ENCODE data around the gene MUC3A.

MUC3A gene

DNA sequence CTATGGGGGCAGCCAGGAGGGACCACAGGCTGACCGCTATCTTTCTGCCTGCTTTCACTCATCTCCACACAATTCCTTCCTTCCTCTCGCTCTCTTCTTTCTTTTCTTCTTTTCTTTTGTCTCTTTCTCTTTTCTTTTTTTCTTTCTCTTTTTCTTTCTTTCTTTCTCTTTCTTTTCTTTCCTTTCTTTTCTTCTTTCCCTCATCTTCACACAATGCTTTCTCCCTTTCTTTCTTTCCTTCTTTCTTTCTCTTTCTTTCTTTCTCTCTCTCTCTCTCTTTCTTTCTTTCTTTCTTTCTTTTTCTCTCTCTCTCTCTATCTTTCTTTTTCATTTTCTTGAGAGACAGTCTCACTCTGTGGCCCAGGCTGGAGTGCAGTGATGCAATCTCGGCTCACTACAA lies 13.2 kb downstream of the MUC3A start:
- Histone ChIP-seq H3K36me3 (ENCODE audit: control insufficient read depth in 2 of 2, insufficient read depth in 1 of 2, low read length in 2 of 2) (no peaks in the 10 kb centered on the region), H3K4me3 (ENCODE audit: low read depth, low read length) (no peak overlapping the region), H3K9me3 (ENCODE audit: control insufficient read depth, insufficient read depth, low read depth, low read length) (no peaks in the 10 kb centered on the region), H3K4me1 (ENCODE audit: control insufficient read depth, insufficient read depth, low read length) (peaks cover 4% of the 10 kb centered on the region), H3K27ac (ENCODE audit: extremely low read depth, low read depth, low read length) (no peak overlapping the region)
- TF ChIP-seq PRDM1 (tag by site-specific recombination; IDR thresholded peaks at IDR 0.05), result peak; percentile 97
- TF ChIP-seq ZNF366 (tag by site-specific recombination; conservative IDR thresholded peaks at IDR 0.05), result peak; percentile 92
- TF ChIP-seq ZNF843 (tag by site-specific recombination; IDR thresholded peaks at IDR 0.05), result no peak
- no peak for TF ChIP-seq MZF1 (tag by site-specific recombination; IDR thresholded peaks at IDR 0.05; ENCODE audit: borderline replicate concordance)
- no peak for TF ChIP-seq ZNF157 (tag by site-specific recombination; IDR thresholded peaks at IDR 0.05)
- ChIA-PET POLR2A (no interaction called here), CTCF (no interaction called here)

GRCh38 chr7:100963386-100963785 lies 14.1 kb downstream of the MUC3A start:
- POLR2A ChIA-PET, result no interaction called here
- Histone ChIP-seq H3K4me3 (ENCODE audit: low read depth, low read length) (no peak overlapping the region), H3K36me3 (ENCODE audit: control insufficient read depth in 2 of 2, insufficient read depth in 1 of 2, low read length in 2 of 2) (no peaks in the 10 kb centered on the region), H3K27ac (ENCODE audit: extremely low read depth, low read depth, low read length) (no peak overlapping the region), H3K9me3 (ENCODE audit: control insufficient read depth, insufficient read depth, low read depth, low read length) (no peaks in the 10 kb centered on the region), H3K4me1 (ENCODE audit: control insufficient read depth, insufficient read depth, low read length) (peaks cover 4% of the 10 kb centered on the region)
- TF ChIP-seq ZNF558 (tag by site-specific recombination; IDR thresholded peaks at IDR 0.05) (no peak), ZNF121 (tag by site-specific recombination; IDR thresholded peaks at IDR 0.05) (no peak), GLI4 (tag by site-specific recombination; IDR thresholded peaks at IDR 0.05) (no peak), PATZ1 (tag by site-specific recombination; IDR thresholded peaks at IDR 0.05) (no peak), ZNF629 (tag by site-specific recombination; IDR thresholded peaks at IDR 0.05) (no peak), ZNF837 (tag by site-specific recombination; IDR thresholded peaks at IDR 0.05) (no peak), REPIN1 (tag by site-specific recombination; IDR thresholded peaks at IDR 0.05; ENCODE audit: low read depth) (no peak), TCF7L2 (IDR thresholded peaks at IDR 0.05; ENCODE audit: borderline replicate concordance, low read depth, low read length) (no peak), ZNF426 (tag by site-specific recombination; IDR thresholded peaks at IDR 0.05) (no peak), RBAK (tag by site-specific recombination; IDR thresholded peaks at IDR 0.05) (no peak), HOXC10 (CRISPR knock-in tag; IDR thresholded peaks at IDR 0.05) (no peak)
- CTCF ChIA-PET, result no interaction called here

GRCh38 chr7:100963874-100964273 lies 14.5 kb downstream of the MUC3A start:
- Histone ChIP-seq H3K27ac (ENCODE audit: extremely low read depth, low read depth, low read length) (no peak overlapping the region), H3K9me3 (ENCODE audit: control insufficient read depth, insufficient read depth, low read depth, low read length) (no peaks in the 10 kb centered on the region), H3K4me1 (ENCODE audit: control insufficient read depth, insufficient read depth, low read length) (peaks cover 4% of the 10 kb centered on the region), H3K36me3 (ENCODE audit: control insufficient read depth in 2 of 2, insufficient read depth in 1 of 2, low read length in 2 of 2) (no peaks in the 10 kb centered on the region), H3K4me3 (ENCODE audit: low read depth, low read length) (no peak overlapping the region)
- POLR2A ChIA-PET, result no interaction called here
- CTCF ChIA-PET, result interaction anchor here (1.4 kb wide), 1 partner anchor 94 kb away, joined by 3 read pairs; no protein-coding TSS in a partner anchor
- TF ChIP-seq ZNF394 (tag by site-specific recombination; IDR thresholded peaks at IDR 0.05; ENCODE audit: borderline replicate concordance) (no peak), SP7 (tag by site-specific recombination; IDR thresholded peaks at IDR 0.05) (no peak), ZNF155 (tag by site-specific recombination; IDR thresholded peaks at IDR 0.05) (no peak), ZNF626 (tag by site-specific recombination; IDR thresholded peaks at IDR 0.05) (no peak), ZNF19 (tag by site-specific recombination; IDR thresholded peaks at IDR 0.05; ENCODE audit: low read depth) (no peak)
- TF ChIP-seq, protein P1, sequence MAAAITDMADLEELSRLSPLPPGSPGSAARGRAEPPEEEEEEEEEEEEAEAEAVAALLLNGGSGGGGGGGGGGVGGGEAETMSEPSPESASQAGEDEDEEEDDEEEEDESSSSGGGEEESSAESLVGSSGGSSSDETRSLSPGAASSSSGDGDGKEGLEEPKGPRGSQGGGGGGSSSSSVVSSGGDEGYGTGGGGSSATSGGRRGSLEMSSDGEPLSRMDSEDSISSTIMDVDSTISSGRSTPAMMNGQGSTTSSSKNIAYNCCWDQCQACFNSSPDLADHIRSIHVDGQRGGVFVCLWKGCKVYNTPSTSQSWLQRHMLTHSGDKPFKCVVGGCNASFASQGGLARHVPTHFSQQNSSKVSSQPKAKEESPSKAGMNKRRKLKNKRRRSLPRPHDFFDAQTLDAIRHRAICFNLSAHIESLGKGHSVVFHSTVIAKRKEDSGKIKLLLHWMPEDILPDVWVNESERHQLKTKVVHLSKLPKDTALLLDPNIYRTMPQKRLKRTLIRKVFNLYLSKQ (tag by site-specific recombination; IDR thresholded peaks at IDR 0.05; ENCODE audit: borderline replicate concordance), result no peak

All from HEK293 (cell line).